HG03097 (cell line): ENCODE measurements around the gene STT3B.

ENCODE experiments used
- ATAC-seq: cut with Tn5 transposase; IDR thresholded peaks from one replicate; pipeline ENCODE4 v1.9.1; 2021; ENCODE audit not compliant: unreplicated experiment, low FRiP score

The STT3B gene

GRCh38 chr3:31635545-31635944 lies 102.8 kb downstream of the STT3B start:
- no peak for ATAC-seq

- no peak for ATAC-seq
Observed at GRCh38 chr3:31636049-31636448, 103.3 kb downstream of the STT3B start.

GRCh38 chr3:31636694-31637442 lies 104.1 kb downstream of the STT3B start:
- ATAC-seq: no peak

DNA sequence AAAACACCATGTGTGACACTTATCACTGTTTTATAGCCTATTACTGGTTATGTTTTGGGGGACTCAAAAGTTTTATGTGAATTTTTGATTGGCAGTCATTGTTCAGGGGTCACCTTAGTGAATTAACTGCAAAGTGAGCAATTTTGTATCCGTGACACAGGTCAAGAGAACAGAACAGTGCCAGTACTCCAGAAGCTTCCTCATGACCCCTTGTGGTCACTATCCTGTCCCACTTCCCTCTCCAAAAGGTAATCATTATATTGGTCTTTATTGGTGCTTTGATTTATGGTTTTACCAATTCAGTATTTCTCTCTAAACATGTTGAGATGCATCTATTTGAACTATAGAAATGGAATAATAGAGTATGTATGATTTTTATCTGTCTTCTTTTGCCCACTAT lies 107.1 kb downstream of the STT3B start:
- ATAC-seq: no peak

DNA sequence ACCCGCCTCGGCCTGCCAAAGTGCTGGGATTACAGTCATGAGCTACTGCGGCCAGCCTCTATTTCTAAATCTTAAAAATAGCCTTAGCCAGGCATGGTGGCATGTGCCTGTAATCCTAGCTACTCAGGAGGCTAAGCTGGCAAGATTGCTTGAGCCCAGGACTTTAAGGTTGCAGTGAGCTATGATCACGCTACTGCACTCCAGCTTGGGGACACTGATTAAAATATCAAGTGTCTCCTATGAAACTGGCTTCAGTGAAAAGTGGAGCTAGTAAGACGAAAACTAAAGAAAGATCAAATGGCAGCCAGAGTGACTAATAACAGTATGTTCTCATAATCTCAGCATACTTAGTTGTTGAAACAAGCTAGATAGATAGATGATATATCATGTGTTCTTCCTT lies 112.5 kb downstream of the STT3B start:
- ATAC-seq: no peak

- ATAC-seq: no peak
Observed at GRCh38 chr3:31648286-31648968, 115.7 kb downstream of the STT3B start.

DNA sequence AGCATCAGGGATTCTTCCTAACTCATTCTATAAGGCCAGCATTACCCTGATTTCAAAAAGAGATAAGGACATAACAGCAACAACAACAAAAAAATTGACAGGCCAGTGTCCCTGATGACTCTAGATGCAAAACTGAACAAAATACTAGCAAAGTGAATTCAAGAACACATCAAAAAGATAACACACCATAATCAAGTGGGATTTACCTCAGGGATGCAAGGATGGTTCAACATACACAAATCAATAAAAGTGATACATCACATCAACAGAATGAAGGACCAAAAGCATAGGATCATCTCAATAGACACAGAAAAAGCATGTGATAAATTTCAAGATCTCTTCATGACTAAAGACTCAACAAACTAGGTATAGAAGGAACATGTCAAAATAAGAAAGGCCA lies 119.6 kb downstream of the STT3B start:
- ATAC-seq: no peak

DNA sequence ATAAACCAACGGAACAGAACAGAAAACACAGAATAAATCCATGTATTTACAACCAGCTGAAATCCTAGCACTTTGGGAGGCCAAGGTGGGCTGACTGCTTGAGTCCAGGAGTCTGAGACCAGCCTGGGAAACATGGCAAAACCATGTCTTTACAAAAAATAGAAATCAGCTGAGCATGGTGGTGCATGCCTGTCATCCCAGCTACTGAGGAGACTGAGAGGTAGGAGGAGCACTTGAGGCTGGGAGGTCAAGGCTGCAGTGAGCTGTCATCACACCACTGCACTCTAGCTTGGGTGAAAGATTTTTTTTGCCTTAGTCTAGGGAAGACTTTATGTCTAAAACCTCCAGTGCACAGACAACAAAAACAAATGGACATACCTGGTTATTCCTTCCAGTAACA lies 120.7 kb downstream of the STT3B start:
- no peak for ATAC-seq

DNA sequence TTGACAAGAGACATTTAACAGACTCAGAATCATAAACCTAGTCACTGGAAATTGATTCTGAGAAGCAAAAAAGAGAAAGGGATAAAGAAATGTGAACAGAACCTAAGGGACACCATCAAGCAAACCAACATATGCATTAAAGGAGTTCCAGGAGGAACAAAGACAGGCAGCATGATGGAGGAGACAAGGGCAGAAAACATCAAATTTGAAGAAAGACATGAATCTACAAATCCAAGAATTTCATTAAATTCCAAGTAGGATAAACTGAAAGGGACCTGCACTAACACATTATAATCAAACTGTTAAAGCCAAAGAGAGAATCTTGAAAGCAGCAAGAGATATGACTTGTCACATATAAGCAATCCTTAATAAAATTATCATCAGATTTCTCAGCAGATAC lies 122.3 kb downstream of the STT3B start:
- ATAC-seq: no peak

DNA sequence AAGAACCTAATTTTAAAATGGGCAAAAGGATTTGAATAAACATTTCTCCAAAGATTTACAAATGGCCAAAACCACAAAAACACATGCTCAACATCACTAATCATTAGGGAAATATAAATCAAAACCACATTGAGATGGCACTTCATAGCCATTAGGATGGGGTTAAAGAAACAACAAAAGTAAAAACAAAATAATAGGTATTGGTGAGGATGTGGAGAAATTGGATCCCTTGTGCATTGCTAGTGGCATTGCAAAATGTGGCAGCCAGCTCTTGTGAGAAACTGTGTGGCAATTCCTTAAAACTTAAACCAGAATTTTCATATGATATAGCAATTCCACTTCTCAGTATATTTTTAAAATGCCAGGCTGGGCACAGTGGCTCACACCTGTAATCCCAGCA lies 126.5 kb downstream of the STT3B start:
- ATAC-seq: no peak

GRCh38 chr3:31661286-31661685 lies 128.6 kb downstream of the STT3B start:
- ATAC-seq: no peak

DNA sequence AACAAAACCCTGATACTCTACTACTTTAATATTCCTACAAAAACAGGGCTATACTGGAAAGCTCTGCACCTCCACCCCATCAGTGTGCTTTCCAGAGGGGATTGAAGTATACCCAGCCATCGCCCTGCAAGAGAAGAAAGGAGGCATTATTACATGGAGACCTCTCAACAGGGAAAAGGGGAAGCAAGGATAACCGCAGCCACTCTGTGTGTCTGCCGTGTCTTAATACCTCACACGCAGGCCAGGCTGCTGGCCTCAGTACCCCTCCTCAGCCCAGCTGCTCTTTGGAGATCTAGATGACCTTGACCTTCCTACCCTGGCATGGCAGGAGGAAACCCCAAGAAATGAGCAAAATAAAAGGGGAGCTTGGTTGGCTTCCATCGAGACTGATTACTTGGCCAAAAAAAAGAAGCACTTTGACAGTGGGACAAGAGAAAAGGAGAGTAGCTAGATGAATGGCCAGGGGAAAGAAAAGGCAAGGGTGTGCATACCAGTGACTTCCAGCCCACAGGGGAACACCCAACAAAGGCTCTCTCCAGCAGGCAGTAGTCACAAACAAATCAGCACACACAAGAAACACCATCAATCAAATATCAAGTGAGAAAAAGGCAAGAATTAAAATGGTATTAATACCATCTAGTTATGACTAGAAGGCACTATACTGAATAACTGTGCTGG lies 129.4 kb downstream of the STT3B start:
- no peak for ATAC-seq

GRCh38 chr3:31664031-31664430 lies 131.3 kb downstream of the STT3B start:
- no peak for ATAC-seq

DNA sequence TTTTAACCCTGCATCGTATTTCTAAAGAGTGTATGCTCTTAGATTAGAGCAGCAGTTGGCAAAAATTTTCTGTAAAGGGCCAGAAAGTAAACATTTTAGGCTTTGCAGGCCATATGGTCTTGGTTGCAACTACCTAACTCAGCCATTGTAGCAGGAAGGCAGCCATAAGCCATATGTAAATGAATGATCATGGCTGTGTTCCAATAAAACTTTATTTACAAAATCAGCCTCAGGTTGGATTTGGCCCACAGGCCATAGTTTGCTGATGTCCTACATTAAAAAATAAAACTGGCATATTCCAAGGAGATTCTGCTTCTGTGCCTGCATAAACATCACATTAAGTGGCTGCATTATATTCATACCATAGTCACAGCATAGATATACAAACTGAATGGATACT lies 134.9 kb downstream of the STT3B start:
- ATAC-seq: no peak

DNA sequence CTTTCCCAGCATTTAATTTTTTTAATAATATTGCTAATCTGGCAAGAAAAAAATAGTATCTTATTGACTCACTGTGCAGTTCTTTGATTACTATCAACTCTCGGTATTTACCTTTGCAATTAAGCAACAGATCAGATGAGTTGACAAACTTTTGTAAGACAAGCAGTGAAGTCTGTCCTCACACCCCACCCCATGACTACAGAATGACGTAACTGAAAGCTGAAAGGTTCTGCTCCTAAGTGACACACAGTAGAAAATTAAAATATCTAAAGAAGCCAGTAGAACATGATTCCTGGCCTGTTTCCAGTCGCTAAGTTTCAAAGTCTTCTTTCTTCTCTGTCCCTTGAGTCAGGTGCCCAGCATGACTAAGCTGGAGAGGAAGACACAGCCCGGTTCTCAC lies 135.5 kb downstream of the STT3B start:
- no peak for ATAC-seq

- ATAC-seq: no peak
Observed at GRCh38 chr3:31670136-31670535, 137.4 kb downstream of the STT3B start.

DNA sequence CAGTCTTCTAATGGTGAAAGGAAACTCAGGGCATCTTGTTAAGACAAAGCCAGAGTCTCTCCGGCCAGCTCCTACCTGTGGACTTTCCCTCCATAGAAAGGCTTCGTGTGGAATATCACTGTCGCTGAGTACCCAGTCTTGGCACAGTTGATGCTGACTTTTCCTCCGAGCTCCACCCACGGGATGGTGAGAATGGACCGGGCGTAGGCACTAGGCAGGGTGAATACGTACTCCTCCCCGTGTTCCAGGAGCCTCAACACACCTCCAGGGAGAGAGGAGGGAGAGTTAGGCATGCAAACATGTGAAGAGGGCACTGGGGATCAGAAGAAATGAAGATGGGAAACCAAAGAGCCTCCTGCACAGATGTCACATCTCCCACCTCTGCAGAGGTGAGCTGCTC lies 138.0 kb downstream of the STT3B start:
- no peak for ATAC-seq

DNA sequence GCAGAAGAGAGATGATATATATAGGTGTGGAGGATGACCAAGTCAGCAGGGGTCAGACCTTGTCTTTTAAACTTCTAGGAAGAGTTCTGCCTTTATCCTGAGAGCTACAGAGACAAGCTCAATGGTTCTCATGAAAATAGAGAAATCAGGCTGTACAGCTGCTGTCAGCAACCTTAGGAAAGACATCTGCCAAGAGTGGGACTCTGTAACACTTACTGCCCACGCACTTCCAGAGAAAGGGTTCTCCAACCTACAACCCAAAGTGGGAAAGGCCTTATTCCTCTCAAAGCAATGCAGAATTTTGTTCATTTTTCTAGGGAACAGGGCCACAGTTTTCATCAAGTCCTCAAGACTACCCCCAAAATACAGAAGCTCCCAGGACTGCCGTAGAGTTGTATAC lies 138.7 kb downstream of the STT3B start:
- ATAC-seq: no peak

DNA sequence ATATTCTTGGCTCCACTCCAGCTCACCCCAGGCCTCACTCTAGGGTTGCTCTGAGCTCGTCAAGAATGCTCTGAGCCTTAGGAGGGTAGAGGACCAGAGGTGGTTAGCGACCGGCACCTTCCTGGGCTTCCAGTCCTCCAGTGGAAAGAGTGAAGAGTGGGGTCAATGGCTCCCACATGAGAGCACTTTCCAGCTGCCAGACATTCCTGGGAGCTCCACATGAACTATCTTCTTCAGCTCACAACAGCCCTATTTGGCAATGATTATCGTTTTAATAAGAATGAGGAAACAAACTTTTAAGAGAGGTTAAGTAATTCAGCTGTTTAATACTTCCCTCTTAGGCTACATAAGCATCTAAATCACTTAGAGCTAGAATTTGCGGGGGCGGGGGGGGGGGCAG lies 139.3 kb downstream of the STT3B start:
- no peak for ATAC-seq

- no peak for ATAC-seq
Observed at GRCh38 chr3:31673950-31674349, 141.2 kb downstream of the STT3B start.

GRCh38 chr3:31676556-31676955 lies 143.8 kb downstream of the STT3B start:
- ATAC-seq: no peak
